ENCODE results near the gene USP43.

DNA sequence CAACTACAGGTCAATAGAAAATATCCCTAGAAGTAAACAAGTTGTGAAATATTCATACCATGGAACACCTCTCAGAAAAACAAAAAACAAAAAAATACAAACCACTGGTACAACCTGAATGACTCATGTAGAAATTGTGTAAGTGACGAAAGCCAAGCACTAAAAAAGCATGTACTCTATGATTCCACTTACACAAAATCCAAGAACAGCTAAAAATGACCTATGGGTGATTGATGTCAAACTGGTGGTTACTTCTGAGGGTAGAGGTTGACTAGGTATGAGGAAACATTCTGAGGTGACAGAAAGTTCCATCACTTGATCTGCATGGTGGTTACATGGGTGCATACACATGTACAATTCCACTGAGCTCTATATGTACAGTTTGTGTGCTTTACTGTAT, 114.9 kb downstream of the USP43 start:
- TF ChIP-seq ZNF302 (CRISPR knock-in tag; IDR thresholded peaks at IDR 0.05) (no peak), HOXB13 (CRISPR knock-in tag; IDR thresholded peaks at IDR 0.05; ENCODE audit: low read depth) (no peak), CTCF (IDR thresholded peaks at IDR 0.05) (no peak), GATA3 (IDR thresholded peaks at IDR 0.05; ENCODE audit: borderline replicate concordance) (no peak), MAFK (IDR thresholded peaks at IDR 0.05; ENCODE audit: partially characterized antibody) (no peak), POLR2AphosphoS2 (conservative IDR thresholded peaks at IDR 0.05; ENCODE audit: low read length) (no peak), RAD21 (conservative IDR thresholded peaks at IDR 0.05 in 1 of 2, IDR thresholded peaks at IDR 0.05 in 1 of 2) (no peak)
- TF ChIP-seq, protein P1, sequence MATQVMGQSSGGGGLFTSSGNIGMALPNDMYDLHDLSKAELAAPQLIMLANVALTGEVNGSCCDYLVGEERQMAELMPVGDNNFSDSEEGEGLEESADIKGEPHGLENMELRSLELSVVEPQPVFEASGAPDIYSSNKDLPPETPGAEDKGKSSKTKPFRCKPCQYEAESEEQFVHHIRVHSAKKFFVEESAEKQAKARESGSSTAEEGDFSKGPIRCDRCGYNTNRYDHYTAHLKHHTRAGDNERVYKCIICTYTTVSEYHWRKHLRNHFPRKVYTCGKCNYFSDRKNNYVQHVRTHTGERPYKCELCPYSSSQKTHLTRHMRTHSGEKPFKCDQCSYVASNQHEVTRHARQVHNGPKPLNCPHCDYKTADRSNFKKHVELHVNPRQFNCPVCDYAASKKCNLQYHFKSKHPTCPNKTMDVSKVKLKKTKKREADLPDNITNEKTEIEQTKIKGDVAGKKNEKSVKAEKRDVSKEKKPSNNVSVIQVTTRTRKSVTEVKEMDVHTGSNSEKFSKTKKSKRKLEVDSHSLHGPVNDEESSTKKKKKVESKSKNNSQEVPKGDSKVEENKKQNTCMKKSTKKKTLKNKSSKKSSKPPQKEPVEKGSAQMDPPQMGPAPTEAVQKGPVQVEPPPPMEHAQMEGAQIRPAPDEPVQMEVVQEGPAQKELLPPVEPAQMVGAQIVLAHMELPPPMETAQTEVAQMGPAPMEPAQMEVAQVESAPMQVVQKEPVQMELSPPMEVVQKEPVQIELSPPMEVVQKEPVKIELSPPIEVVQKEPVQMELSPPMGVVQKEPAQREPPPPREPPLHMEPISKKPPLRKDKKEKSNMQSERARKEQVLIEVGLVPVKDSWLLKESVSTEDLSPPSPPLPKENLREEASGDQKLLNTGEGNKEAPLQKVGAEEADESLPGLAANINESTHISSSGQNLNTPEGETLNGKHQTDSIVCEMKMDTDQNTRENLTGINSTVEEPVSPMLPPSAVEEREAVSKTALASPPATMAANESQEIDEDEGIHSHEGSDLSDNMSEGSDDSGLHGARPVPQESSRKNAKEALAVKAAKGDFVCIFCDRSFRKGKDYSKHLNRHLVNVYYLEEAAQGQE (IDR thresholded peaks at IDR 0.05), result no peak

All from A549 (cell line).